Endothelial cell of umbilical vein (primary cell): Measurements from ENCODE around the gene ATXN1L. TPM values are rescaled to one million over a fixed set of nuclear protein-coding genes. Genes with fewer than 3 reads are reported as not detected.

Experiments used
- BruUV-seq: library from RNA; stranded (reverse); fragments of 400-500 nt; replicated peaks from 2 replicates; lab custom pipeline; 2021; lab: Mats Ljungman, UMichigan
- CTCF ChIA-PET: fragments of 300-600, 350-600 bp; sonication (Branson Sonifier 250); formaldehyde crosslinking; loops from one replicate; lab custom pipeline; 2021; ENCODE audit warnings: antibody characterized with exemption, inconsistent platforms; lab: Charles Lee
- POLR2A ChIA-PET: fragments of 300-600, 350-600 bp; sonication (Branson Sonifier 250); formaldehyde crosslinking; loops from one replicate; lab custom pipeline; 2021; ENCODE audit warnings: antibody characterized with exemption, inconsistent platforms; lab: Charles Lee
- DNase-seq: peaks from one replicate; pipeline ENCODE4 v3.0.0-alpha.2; 2011; ENCODE audit warnings: low read depth, low spot score
- FAIRE-seq: peaks from 2 replicates; lab custom pipeline; 2011; peaks lifted over from hg19 to GRCh38; lab: Jason Lieb, UNC
- H2AFZ ChIP-seq: 2 replicates; pipeline ENCODE4 v1.6.0; 2012; ENCODE audit warnings: low read depth, low read length, control low read depth, inconsistent platforms
- H3K27ac ChIP-seq: 2 replicates; pipeline ENCODE4 v1.5.1; 2011; ENCODE audit warnings: low read depth, mild to moderate bottlenecking, control low read depth, low read length, moderate library complexity; ENCODE audit not compliant: insufficient read depth
- H3K27me3 ChIP-seq, 2 experiments: 2 replicates each; pipeline versions ENCODE4 v1.6.0 to v1.6.1; 2011; ENCODE audit warnings: low read length in 2 of 2, mixed read lengths in 1 of 2; ENCODE audit not compliant: control insufficient read depth in 2 of 2, insufficient read depth in 2 of 2
- H3K36me3 ChIP-seq, 2 experiments: 2 replicates in 1 of 2; 3 replicates in 1 of 2; pipeline ENCODE4 v1.5.1; 2011; ENCODE audit warnings: low read length in 2 of 2, mild to moderate bottlenecking in 1 of 2, moderate library complexity in 1 of 2; ENCODE audit not compliant: control insufficient read depth in 2 of 2, insufficient read depth in 2 of 2; ENCODE audit errors: extremely low read depth in 1 of 2
- H3K4me1 ChIP-seq: 3 replicates; pipeline ENCODE4 v1.5.1; 2011; ENCODE audit warnings: mild to moderate bottlenecking, low read length; ENCODE audit not compliant: control insufficient read depth, insufficient read depth; ENCODE audit errors: extremely low read depth
- H3K4me2 ChIP-seq: 2 replicates; pipeline ENCODE4 v1.6.1; 2011; ENCODE audit warnings: low read length, control low read depth, mixed read lengths; ENCODE audit not compliant: insufficient read depth
- H3K4me3 ChIP-seq, 3 experiments: fragments of 200-600 bp in 1 of 3; sonication (generic), shearing (Covaris generic) in 1 of 3; replicated peaks in 1 of 3; 2 replicates each; pipeline ENCODE4 v1.5.1; 2011 to 2016; ENCODE audit warnings: control low read depth in 3 of 3, low read length in 3 of 3, mild to moderate bottlenecking in 2 of 3, inconsistent platforms in 1 of 3, low read depth in 1 of 3, moderate library complexity in 1 of 3; ENCODE audit not compliant: insufficient read depth in 1 of 3
- H3K79me2 ChIP-seq: 2 replicates; pipeline ENCODE4 v1.6.0; 2012; ENCODE audit warnings: low read length, inconsistent platforms; ENCODE audit not compliant: control insufficient read depth, insufficient read depth
- H3K9ac ChIP-seq: replicated peaks from 2 replicates; pipeline ENCODE3; 2011; ENCODE audit warnings: low read length, control low read depth; ENCODE audit not compliant: insufficient read depth; ENCODE audit errors: extremely low read depth
- H3K9me1 ChIP-seq: replicated peaks from 3 replicates; pipeline ENCODE4 v1.6.0; 2011; ENCODE audit warnings: mild to moderate bottlenecking, low read length; ENCODE audit not compliant: control insufficient read depth, insufficient read depth; ENCODE audit errors: extremely low read depth
- H3K9me3 ChIP-seq: replicated peaks from 2 replicates; pipeline ENCODE4 v1.5.1; 2012; ENCODE audit warnings: low read length, inconsistent platforms; ENCODE audit not compliant: control insufficient read depth, insufficient read depth
- H4K20me1 ChIP-seq: replicated peaks from 2 replicates; pipeline ENCODE3; 2011; ENCODE audit warnings: mild to moderate bottlenecking, low read length; ENCODE audit not compliant: control insufficient read depth, insufficient read depth; ENCODE audit errors: extremely low read depth
- CTCF ChIP-seq, 2 donors: IDR thresholded peaks; 1 replicate in 1 of 2; 2 replicates in 1 of 2; pipeline ENCODE4 v1.5.1; 2011; ENCODE audit warnings: low read length in 2 of 2, mild to moderate bottlenecking in 2 of 2, moderate library complexity in 2 of 2, control low read depth in 1 of 2, inconsistent platforms in 1 of 2, low read depth in 1 of 2; ENCODE audit not compliant: insufficient read depth in 1 of 2; ENCODE audit errors: extremely low read depth in 1 of 2
- MYC ChIP-seq: IDR thresholded peaks from one replicate; pipeline ENCODE4 v1.6.1; 2011; ENCODE audit warnings: mild to moderate bottlenecking, low read depth, low read length
- POLR2A ChIP-seq: IDR thresholded peaks from 2 replicates; pipeline ENCODE4 v1.6.1; 2012; ENCODE audit warnings: low read depth, mild to moderate bottlenecking, control low read depth, low read length
- POLR2AphosphoS5 ChIP-seq: IDR thresholded peaks from 2 replicates; pipeline ENCODE4 v1.6.1; 2012; ENCODE audit warnings: low read depth, mild to moderate bottlenecking, control low read depth, low read length, moderate library complexity; ENCODE audit not compliant: insufficient read depth
- dilution Hi-C: fragments of 300-500 bp; cut with MboI; formaldehyde crosslinking; loops from one replicate; pipeline ENCODE4 v1.15.0; 2019; ENCODE audit warnings: low sequenced_read_pairs; ENCODE audit not compliant: extremely low pct_ligation_motif_present
- intact Hi-C: fragments of 100-400 bp; cut with micrococcal nuclease; formaldehyde crosslinking; loops from one replicate; pipeline ENCODE4 v1.10.0; 2022
- polyA plus RNA-seq, 4 experiments: library from polyadenylated mRNA; depleted of rRNA in 3 of 4; stranded (reverse) in 3 of 4; unstranded in 1 of 4; fragments of >200 nt; gene quantifications; 2 replicates each; pipeline versions ENCODE4 v1.2.1 to v1.2.3, GENCODE V29; 2011 to 2012; ENCODE audit warnings: missing spikeins in 1 of 4
- total RNA-seq: library from RNA; stranded (reverse); gene quantifications from 2 replicates; pipeline ENCODE4 v1.2.3, GENCODE V29; 2021

Gene ATXN1L
- total and polyA plus RNA-seq, 2 donors (not counting 3 experiments of a cell fraction or from before 2014, with no cell fraction given): 15.6 to 23.9 TPM

GRCh38 chr16:71883849-71884638 lies 38.3 kb downstream of the ATXN1L start, which contains the start of gene ZNF821:
Gene ZNF821, minus strand, starts transcription at chr16:71884182. Its CDS starts 4,236 bp downstream, at chr16:71879946.
- ChIA-PET POLR2A (interaction anchor here (0.7 kb wide), 1 partner anchor 9 kb away, joined by 4 read pairs; no protein-coding TSS in a partner anchor), CTCF (interaction anchor here (0.7 to 6.4 kb wide), 22 partner anchors 8 to 89 kb away, joined by 3 to 212 read pairs (median 5); partner anchors contain the start of gene IST1)
- Histone ChIP-seq H3K4me3 (peak within 1 kb of the TSS; percentile 45 to 97 (median 90)), H3K9me1 (no peaks in the 10 kb centered on the region), H3K27ac (peak within 1 kb of the TSS; percentile 62), H4K20me1 (no peaks in the 10 kb centered on the region), H3K36me3 (peaks cover 0 to 1% of the 10 kb centered on the region in 2 experiments), H3K27me3 (no peaks in the 10 kb centered on the region), H3K4me1 (peaks cover 24% of the 10 kb centered on the region), H2AFZ (peak within 1 kb of the TSS; percentile 100), H3K9ac (peak within 1 kb of the TSS; percentile 68), H3K79me2 (no peaks in the 10 kb centered on the region), H3K9me3 (no peaks in the 10 kb centered on the region), H3K4me2 (peak within 1 kb of the TSS; percentile 99)
- dilution Hi-C loops: no loop called here
- BruUV-seq: no TSS peak
- TF ChIP-seq POLR2AphosphoS5 (peak; percentile 58), CTCF (IDR thresholded peaks at IDR 0.05; ENCODE audit: extremely low read depth in 1 of 2, insufficient read depth in 1 of 2, low read depth in 1 of 2, low read length in 2 of 2) (peak; percentile 28 to 58), MYC (no peak), POLR2A (peak; percentile 56)
- DNase-seq: peak; percentile 72
- FAIRE-seq: no peak
- intact Hi-C loops: loop anchor here (1.0 to 5.0 kb wide), 7 partner anchors 11 to 215 kb away; partner anchors contain the start of genes AP1G1, IST1 and PHLPP2
